CD4-positive, alpha-beta T cell (primary cell): Measurements from ENCODE around the gene ACBD6. TPM values are rescaled to one million over a fixed set of nuclear protein-coding genes. Genes with fewer than 3 reads are reported as not detected.

Experiments used
- ATAC-seq: fragments of 200-7000 bp; cut with Tn5 transposase; one replicate; pipeline ENCODE4 v1.10.0; 2022; ENCODE audit warnings: mild to moderate bottlenecking; ENCODE audit not compliant: poor library complexity
- CTCF ChIA-PET: fragments of 350-600 bp; sonication (Branson Sonifier 250); formaldehyde crosslinking; loops from one replicate; lab custom pipeline; 2021; ENCODE audit warnings: antibody characterized with exemption, inconsistent platforms; lab: Charles Lee
- POLR2A ChIA-PET: fragments of 350-600 bp; sonication (Branson Sonifier 250); formaldehyde crosslinking; loops from one replicate; lab custom pipeline; 2021; ENCODE audit warnings: antibody characterized with exemption, inconsistent platforms; lab: Charles Lee
- DNase-seq, 14 experiments: peaks; one replicate each; pipeline ENCODE4 v3.0.0-alpha.2; 2013 to 2020; ENCODE audit warnings: mixed read lengths in 2 of 14
- H3K27ac ChIP-seq, 2 donors: one replicate each; pipeline versions ENCODE4 v1.5.1 to v1.7.0; 2013; ENCODE audit warnings: low read length in 2 of 2, low read depth in 1 of 2, mild to moderate bottlenecking in 1 of 2
- H3K27me3 ChIP-seq, 2 experiments: 1 replicate in 1 of 2; 2 replicates in 1 of 2; pipeline versions ENCODE4 v1.6.1 to v1.7.0; 2013; ENCODE audit warnings: low read length in 2 of 2, control low read depth in 1 of 2, mild to moderate bottlenecking in 1 of 2, moderate library complexity in 1 of 2; ENCODE audit not compliant: insufficient read depth in 2 of 2, control insufficient read depth in 1 of 2
- H3K36me3 ChIP-seq: one replicate; pipeline ENCODE4 v1.6.1; 2013; ENCODE audit warnings: low read length, control low read depth; ENCODE audit not compliant: insufficient read depth
- H3K4me1 ChIP-seq: one replicate; pipeline ENCODE4 v1.6.1; 2013; ENCODE audit warnings: low read length, control low read depth; ENCODE audit not compliant: insufficient read depth
- H3K4me3 ChIP-seq: one replicate; pipeline ENCODE4 v1.5.1; 2013; ENCODE audit warnings: mild to moderate bottlenecking, low read length, moderate library complexity
- H3K9me3 ChIP-seq, 2 experiments: 1 replicate in 1 of 2; 2 replicates in 1 of 2; pipeline versions ENCODE4 v1.6.1 to v1.7.0; 2013; ENCODE audit warnings: low read length in 2 of 2, mild to moderate bottlenecking in 2 of 2, control low read depth in 1 of 2, moderate library complexity in 1 of 2; ENCODE audit not compliant: control insufficient read depth in 1 of 2, insufficient read depth in 1 of 2
- H3K27ac Mint-ChIP-seq: one replicate; pipeline ENCODE4 v1.8.0; 2020; ENCODE audit warnings: mixed read lengths
- H3K27me3 Mint-ChIP-seq: one replicate; pipeline ENCODE4 v1.8.0; 2021; ENCODE audit warnings: mixed read lengths
- H3K36me3 Mint-ChIP-seq: one replicate; pipeline ENCODE4 v1.8.0; 2021; ENCODE audit warnings: low read depth, mixed read lengths
- H3K4me1 Mint-ChIP-seq: one replicate; pipeline ENCODE4 v1.8.0; 2021; ENCODE audit warnings: low read depth, mixed read lengths
- H3K4me3 Mint-ChIP-seq: one replicate; pipeline ENCODE4 v1.8.0; 2020; ENCODE audit warnings: mild to moderate bottlenecking, mixed read lengths
- H3K9me3 Mint-ChIP-seq: one replicate; pipeline ENCODE4 v1.8.0; 2020; ENCODE audit warnings: mixed read lengths
- CTCF ChIP-seq: fragments of 200-600 bp; IDR thresholded peaks from one replicate; pipeline ENCODE4 v1.8.0; 2022; ENCODE audit warnings: antibody characterized with exemption, mild to moderate bottlenecking
- intact Hi-C, 2 experiments: fragments of 100-400 bp; cut with DNase I in 1 of 2; cut with micrococcal nuclease in 1 of 2; formaldehyde crosslinking; loops; one replicate each; pipeline versions ENCODE4 v1.15.1 to v1.9.0; 2023 to 2025; cut with DNase I, micrococcal nuclease
- total RNA-seq, 174 experiments: library from RNA in 2 of 174; stranded (reverse) in 2 of 174; gene quantifications; one replicate each; pipeline ENCODE4 v1.2.3 and lab custom pipeline; 2021 to 2026

Gene ACBD6
- total RNA-seq, 2 experiments from 2014 or later, result 28.2 to 28.8 TPM

DNA sequence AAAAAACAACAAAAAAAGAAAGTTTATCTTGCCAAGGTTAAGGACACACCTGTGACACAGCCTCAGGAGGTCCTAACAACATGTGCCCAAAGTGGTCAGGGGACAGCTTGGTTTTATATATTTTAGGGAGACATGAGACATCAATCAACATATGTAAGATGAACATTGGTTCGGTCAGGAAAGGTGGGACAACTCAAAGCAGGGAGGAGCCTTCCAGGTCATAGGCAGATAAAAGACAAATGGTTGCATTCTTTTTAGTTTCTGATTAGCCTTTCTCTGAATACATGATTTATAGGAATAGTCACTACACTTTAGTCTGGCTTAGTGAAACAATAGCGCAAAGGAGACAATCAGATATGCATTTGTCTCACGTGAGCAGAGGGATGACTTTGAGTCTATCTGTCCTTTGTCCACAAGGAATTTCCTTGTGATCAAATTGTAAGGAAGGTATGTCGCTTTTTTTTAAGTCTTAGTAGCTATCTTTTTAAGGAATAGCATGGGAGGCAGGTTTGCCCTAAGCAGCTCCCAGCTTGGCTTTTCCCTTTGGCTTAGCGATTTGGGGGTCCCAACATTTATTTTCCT is 33.1 kb upstream of the ACBD6 start:
- no peak overlapping the region for H3K4me3 Mint-ChIP-seq
- no peak overlapping the region for H3K4me3 ChIP-seq

GRCh38 chr1:180534214-180534613 is 31.8 kb upstream of the ACBD6 start:
- H3K4me1 ChIP-seq, result no peaks in the 10 kb centered on the region
- no peak for TF ChIP-seq CTCF
- H3K27me3 Mint-ChIP-seq, result no peaks in the 10 kb centered on the region
- H3K9me3 Mint-ChIP-seq, result no peaks in the 10 kb centered on the region
- H3K4me3 Mint-ChIP-seq, result no peak overlapping the region
- ChIA-PET POLR2A (no interaction called here), CTCF (no interaction called here)
- H3K9me3 ChIP-seq, result no peaks in the 10 kb centered on the region
- no peaks in the 10 kb centered on the region for H3K36me3 Mint-ChIP-seq
- no peak for DNase-seq
- no peak overlapping the region for H3K27ac Mint-ChIP-seq
- no peaks in the 10 kb centered on the region for H3K36me3 ChIP-seq
- no peaks in the 10 kb centered on the region for H3K4me1 Mint-ChIP-seq
- no peak overlapping the region for H3K4me3 ChIP-seq
- intact Hi-C loops, result loop anchor here (5.0 kb wide), 2 partner anchors 328 to 633 kb away; no protein-coding TSS in a partner anchor
- no peak overlapping the region for H3K27ac ChIP-seq
- ATAC-seq, result no peak
- peaks cover 0 to 2% of the 10 kb centered on the region in 2 experiments for H3K27me3 ChIP-seq

More for the DNA sequence above, 33.1 kb upstream of the ACBD6 start:
- Mint-ChIP-seq H3K9me3 (no peaks in the 10 kb centered on the region), H3K36me3 (no peaks in the 10 kb centered on the region), H3K27me3 (no peaks in the 10 kb centered on the region), H3K4me1 (no peaks in the 10 kb centered on the region), H3K27ac (no peak overlapping the region)
- POLR2A ChIA-PET, result no interaction called here
- intact Hi-C loops, result no loop called here
- H3K4me1 ChIP-seq, result no peaks in the 10 kb centered on the region
- no peak for TF ChIP-seq CTCF
- H3K9me3 ChIP-seq, result no peaks in the 10 kb centered on the region
- no peak for ATAC-seq
- H3K27me3 ChIP-seq, result peaks cover 0 to 2% of the 10 kb centered on the region in 2 experiments
- H3K36me3 ChIP-seq, result no peaks in the 10 kb centered on the region
- CTCF ChIA-PET, result no interaction called here
- no peak overlapping the region for H3K27ac ChIP-seq
- no peak for DNase-seq

DNA sequence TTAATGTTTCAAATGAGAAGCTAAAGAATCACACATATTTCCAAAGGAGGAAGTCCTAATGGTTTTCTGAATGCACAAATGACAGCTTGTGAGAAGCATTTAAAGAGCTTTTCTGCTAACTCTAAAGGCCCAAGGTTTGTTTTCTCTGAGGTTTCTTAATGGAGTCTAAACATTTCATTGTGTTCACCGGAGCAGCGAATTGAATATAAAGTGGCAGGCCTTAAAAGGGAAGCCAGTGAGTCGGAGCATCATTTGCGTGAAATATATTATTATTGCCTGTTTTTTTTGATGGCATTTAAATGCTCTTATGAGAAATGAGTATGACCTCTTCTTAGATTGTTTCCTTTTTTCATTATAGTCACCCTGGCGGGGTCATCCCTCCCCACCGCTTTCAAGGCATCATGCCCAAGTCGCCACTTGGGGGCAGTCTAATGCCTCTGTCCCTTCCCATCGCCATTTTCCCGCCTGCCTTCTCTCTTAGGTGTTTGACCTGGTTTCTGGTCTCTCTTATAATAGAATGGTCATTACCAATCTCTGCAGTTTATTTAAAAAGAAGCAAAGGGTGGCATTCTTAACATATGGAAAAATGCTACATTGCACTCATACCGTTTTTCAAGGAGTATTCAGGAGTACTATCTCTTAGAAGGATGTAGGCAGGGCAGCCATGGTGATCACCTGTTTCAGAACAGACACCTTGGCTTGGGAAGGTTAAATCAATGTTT is 31.1 kb upstream of the ACBD6 start:
- Histone ChIP-seq H3K27ac (no peak overlapping the region), H3K27me3 (no peaks in the 10 kb centered on the region), H3K9me3 (no peaks in the 10 kb centered on the region), H3K4me3 (no peak overlapping the region), H3K36me3 (no peaks in the 10 kb centered on the region), H3K4me1 (no peaks in the 10 kb centered on the region)
- POLR2A ChIA-PET, result no interaction called here
- Mint-ChIP-seq H3K9me3 (no peaks in the 10 kb centered on the region), H3K27me3 (no peaks in the 10 kb centered on the region), H3K36me3 (no peaks in the 10 kb centered on the region), H3K4me3 (no peak overlapping the region), H3K27ac (no peak overlapping the region), H3K4me1 (no peaks in the 10 kb centered on the region)
- DNase-seq, result peak; percentile 33 to 74 (median 44)
- intact Hi-C loops, result loop anchor here (1.0 to 5.0 kb wide), 3 partner anchors 328 to 634 kb away; no protein-coding TSS in a partner anchor
- peak; percentile 62 for TF ChIP-seq CTCF
- peak; percentile 62 for ATAC-seq
- CTCF ChIA-PET, result no interaction called here
